Activated CD8-positive, alpha-beta T cell treated with anti-CD3 and anti-CD28 coated beads for 36 hours (primary cell): ENCODE measurements around the gene FCN2. TPM values are rescaled to one million over a fixed set of nuclear protein-coding genes. Genes with fewer than 3 reads are reported as not detected.

Experiments
- ATAC-seq: fragments of 200-7000 bp; cut with Tn5 transposase; one replicate; pipeline ENCODE4 v1.10.0; 2021; ENCODE audit warnings: mild to moderate bottlenecking, moderate library complexity
- CTCF ChIA-PET: fragments of 350-600 bp; sonication (Branson Sonifier 250); formaldehyde crosslinking; loops from one replicate; lab custom pipeline; 2021; ENCODE audit warnings: antibody characterized with exemption; lab: Charles Lee
- POLR2A ChIA-PET: fragments of 350-600 bp; sonication (Branson Sonifier 250); formaldehyde crosslinking; loops from one replicate; lab custom pipeline; 2021; ENCODE audit warnings: antibody characterized with exemption; lab: Charles Lee
- DNase-seq: peaks from one replicate; pipeline ENCODE4 v3.0.0-alpha.2; 2020
- H3K27ac Mint-ChIP-seq: one replicate; pipeline ENCODE4 v1.8.0; 2021; ENCODE audit warnings: mild to moderate bottlenecking, mixed read lengths
- H3K27me3 Mint-ChIP-seq: one replicate; pipeline ENCODE4 v1.8.0; 2021; ENCODE audit warnings: mixed read lengths
- H3K36me3 Mint-ChIP-seq: one replicate; pipeline ENCODE4 v1.8.0; 2021; ENCODE audit warnings: low read depth, mixed read lengths
- H3K4me1 Mint-ChIP-seq: one replicate; pipeline ENCODE4 v1.8.0; 2021; ENCODE audit warnings: low read depth, mixed read lengths
- H3K4me3 Mint-ChIP-seq: one replicate; pipeline ENCODE4 v1.8.0; 2021; ENCODE audit warnings: mild to moderate bottlenecking, moderate library complexity, mixed read lengths
- H3K9me3 Mint-ChIP-seq: one replicate; pipeline ENCODE4 v1.8.0; 2021; ENCODE audit warnings: mixed read lengths
- intact Hi-C: fragments of 100-400 bp; cut with micrococcal nuclease; formaldehyde crosslinking; loops from one replicate; pipeline ENCODE4 v1.10.0; 2022
- microRNA-seq: library from miRNA; unstranded; fragments of <30 nt; microRNA quantifications from one replicate; pipeline ENCODE4 v1.2.0, GENCODE V29; 2022; ENCODE audit warnings: borderline microRNAs expressed, borderline replicate concordance
- total RNA-seq, 2 experiments: library from RNA; stranded (reverse); gene quantifications; one replicate each; pipeline ENCODE4 v1.2.3, GENCODE V29; 2021
- TF ChIP-seq, protein P1 (sequence below): fragments of 200-600 bp; IDR thresholded peaks from one replicate; pipeline ENCODE4 v1.8.0; 2022; ENCODE audit warnings: antibody characterized with exemption, mild to moderate bottlenecking

The FCN2 gene
- total RNA-seq, 2 experiments from 2014 or later: not detected

DNA sequence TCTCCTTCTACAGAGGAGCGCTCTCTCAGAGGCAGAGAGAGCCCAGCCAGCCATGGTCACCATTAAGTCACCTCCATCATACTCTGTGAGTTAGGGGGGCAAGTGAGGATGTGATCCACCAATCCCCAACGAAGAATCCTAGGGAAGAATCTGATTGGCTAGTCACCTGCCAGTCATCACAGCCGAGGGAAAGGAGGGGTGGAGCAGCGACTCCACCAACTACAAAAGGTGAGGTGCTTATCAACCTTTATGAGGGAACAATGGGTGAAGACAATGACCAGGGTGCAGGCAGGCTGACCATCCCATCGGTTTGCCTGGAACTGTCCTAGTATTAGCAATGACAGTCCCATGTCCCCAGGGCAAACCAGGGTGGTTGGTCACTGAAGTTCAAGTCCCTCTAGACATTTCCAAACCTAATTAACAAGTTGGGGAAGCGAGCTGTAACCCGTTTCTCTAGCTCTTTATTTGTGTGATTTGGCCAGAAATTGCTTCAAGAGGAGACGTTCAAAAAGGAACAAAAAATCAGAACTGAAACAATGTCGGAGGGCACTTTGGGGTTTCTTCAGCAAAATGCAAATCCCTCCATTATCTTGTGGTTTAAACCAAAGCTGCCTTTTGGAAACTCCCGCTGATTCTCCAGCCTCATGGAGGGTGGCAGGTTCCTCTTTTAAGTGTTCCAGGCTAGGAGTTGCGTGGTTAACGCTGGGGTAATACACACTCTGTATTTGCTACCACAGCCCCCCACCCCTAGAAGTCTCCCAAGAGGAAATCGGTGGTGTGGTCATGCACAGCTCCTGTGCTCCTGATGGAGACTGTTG lies 55.9 kb downstream of the FCN2 start:
- TF ChIP-seq, protein P1, sequence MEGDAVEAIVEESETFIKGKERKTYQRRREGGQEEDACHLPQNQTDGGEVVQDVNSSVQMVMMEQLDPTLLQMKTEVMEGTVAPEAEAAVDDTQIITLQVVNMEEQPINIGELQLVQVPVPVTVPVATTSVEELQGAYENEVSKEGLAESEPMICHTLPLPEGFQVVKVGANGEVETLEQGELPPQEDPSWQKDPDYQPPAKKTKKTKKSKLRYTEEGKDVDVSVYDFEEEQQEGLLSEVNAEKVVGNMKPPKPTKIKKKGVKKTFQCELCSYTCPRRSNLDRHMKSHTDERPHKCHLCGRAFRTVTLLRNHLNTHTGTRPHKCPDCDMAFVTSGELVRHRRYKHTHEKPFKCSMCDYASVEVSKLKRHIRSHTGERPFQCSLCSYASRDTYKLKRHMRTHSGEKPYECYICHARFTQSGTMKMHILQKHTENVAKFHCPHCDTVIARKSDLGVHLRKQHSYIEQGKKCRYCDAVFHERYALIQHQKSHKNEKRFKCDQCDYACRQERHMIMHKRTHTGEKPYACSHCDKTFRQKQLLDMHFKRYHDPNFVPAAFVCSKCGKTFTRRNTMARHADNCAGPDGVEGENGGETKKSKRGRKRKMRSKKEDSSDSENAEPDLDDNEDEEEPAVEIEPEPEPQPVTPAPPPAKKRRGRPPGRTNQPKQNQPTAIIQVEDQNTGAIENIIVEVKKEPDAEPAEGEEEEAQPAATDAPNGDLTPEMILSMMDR: no peak
- ChIA-PET POLR2A (no interaction called here), CTCF (no interaction called here)
- intact Hi-C loops: no loop called here
- Mint-ChIP-seq H3K27ac (no peak overlapping the region), H3K27me3 (no peaks in the 10 kb centered on the region), H3K36me3 (no peaks in the 10 kb centered on the region), H3K9me3 (no peaks in the 10 kb centered on the region), H3K4me3 (no peak overlapping the region), H3K4me1 (no peaks in the 10 kb centered on the region)
- no peak for DNase-seq
- no peak for ATAC-seq

Small RNAs within 50 kb of the gene (microRNA-seq; reads per million reads assigned to microRNA genes)
- not detected for gene MIR3689A
- gene MIR3689B: not detected
- gene MIR3689C: not detected
- not detected for gene MIR3689D1
- gene MIR3689D2: not detected
- gene MIR3689E: not detected
- gene MIR3689F: not detected

Other genes with a start within 250 kb of the FCN2 start
- gene COL5A1, start 239.0 kb upstream of the FCN2 start, total RNA-seq: under 1 TPM; 0.29 to 0.34 TPM
- not detected for gene FCN1, start 37.1 kb downstream of the FCN2 start, total RNA-seq
- gene OLFM1, start 206.9 kb downstream of the FCN2 start, total RNA-seq: not detected